SK-N-SH (cell line): ENCODE data around the gene ADTRP. TPM values are rescaled to one million over a fixed set of nuclear protein-coding genes. Genes with fewer than 3 reads are reported as not detected.

ENCODE experiments used
- CTCF ChIA-PET: fragments of 300-600, 350-600 bp; formaldehyde crosslinking; extraction: SDS; loops from one replicate; lab custom pipeline; 2021; lab: Yijun Ruan, JAX
- POLR2A ChIA-PET: fragments of 350-600 bp; sonication (Branson Sonifier 250); formaldehyde crosslinking; extraction: SDS; loops from one replicate; lab custom pipeline; 2020; ENCODE audit warnings: antibody characterized with exemption, inconsistent platforms; lab: Yijun Ruan, JAX
- DNase-seq: peaks from one replicate; pipeline ENCODE4 v3.0.0; 2012
- H2AFZ ChIP-seq: fragments of 200-600 bp; sonication (generic); 2 replicates; pipeline ENCODE4 v1.8.1; 2016; ENCODE audit warnings: antibody characterized with exemption, mild to moderate bottlenecking, low read depth
- H3F3A ChIP-seq: fragments of 200-600 bp; sonication (generic); replicated peaks from 2 replicates; pipeline ENCODE3; 2016; ENCODE audit warnings: antibody characterized with exemption, mild to moderate bottlenecking; ENCODE audit not compliant: insufficient read depth
- H3K27ac ChIP-seq, 2 experiments: fragments of 200-500 bp in 1 of 2; fragments of 200-600 bp in 1 of 2; sonication (Bioruptor generic) in 1 of 2; sonication (generic), shearing (Covaris generic) in 1 of 2; 2 replicates each; pipeline versions ENCODE4 v1.5.1 to v1.6.1; 2014 to 2016; ENCODE audit warnings: low read depth in 2 of 2, inconsistent platforms in 1 of 2, low read length in 1 of 2, mild to moderate bottlenecking in 1 of 2, mixed read lengths in 1 of 2
- H3K27me3 ChIP-seq: fragments of 200-600 bp; sonication (generic), shearing (Covaris generic); 2 replicates; pipeline ENCODE4 v1.6.1; 2016; ENCODE audit warnings: mixed run types; ENCODE audit not compliant: insufficient read depth
- H3K36me3 ChIP-seq, 2 experiments: fragments of 200-500 bp in 1 of 2; fragments of 200-600 bp in 1 of 2; sonication (Bioruptor generic) in 1 of 2; sonication (generic) in 1 of 2; replicated peaks in 1 of 2; 2 replicates each; pipeline versions ENCODE3 to v1.5.1; 2014 to 2016; ENCODE audit warnings: low read length in 1 of 2, mild to moderate bottlenecking in 1 of 2; ENCODE audit not compliant: insufficient read depth in 2 of 2, control insufficient read depth in 1 of 2
- H3K4me1 ChIP-seq, 2 experiments: fragments of 200-500 bp in 1 of 2; fragments of 200-600 bp in 1 of 2; sonication (Bioruptor generic) in 1 of 2; sonication (generic), shearing (Covaris generic) in 1 of 2; 2 replicates each; pipeline versions ENCODE4 v1.5.1 to v1.6.1; 2014 to 2016; ENCODE audit warnings: low read depth in 1 of 2, low read length in 1 of 2, mixed run types in 1 of 2; ENCODE audit not compliant: insufficient read depth in 2 of 2, control insufficient read depth in 1 of 2
- H3K4me2 ChIP-seq: fragments of 200-600 bp; sonication (generic), shearing (Covaris generic); 2 replicates; pipeline ENCODE4 v1.6.1; 2017; ENCODE audit warnings: mixed run types
- H3K4me3 ChIP-seq, 2 experiments: fragments of 200-500 bp in 1 of 2; fragments of 200-600 bp in 1 of 2; sonication (Bioruptor generic) in 1 of 2; sonication (generic), shearing (Covaris generic) in 1 of 2; 2 replicates each; pipeline versions ENCODE4 v1.5.1 to v1.8.1; 2014 to 2016; ENCODE audit warnings: low read depth in 2 of 2, inconsistent platforms in 1 of 2, low read length in 1 of 2, mild to moderate bottlenecking in 1 of 2, mixed read lengths in 1 of 2, moderate library complexity in 1 of 2
- H3K79me2 ChIP-seq: fragments of 200-600 bp; sonication (generic); 2 replicates; pipeline ENCODE4 v1.8.1; 2017; ENCODE audit warnings: mild to moderate bottlenecking; ENCODE audit not compliant: insufficient read depth
- H3K9ac ChIP-seq: fragments of 200-600 bp; sonication (generic); 2 replicates; pipeline ENCODE4 v1.6.1; 2017; ENCODE audit warnings: mixed run types
- H3K9me2 ChIP-seq: fragments of 200-600 bp; sonication (generic); 2 replicates; pipeline ENCODE4 v1.6.1; 2017; ENCODE audit warnings: mixed run types
- H3K9me3 ChIP-seq: fragments of 200-600 bp; sonication (generic); 2 replicates; pipeline ENCODE4 v1.6.1; 2017; ENCODE audit warnings: mixed run types, mild to moderate bottlenecking, moderate library complexity
- H4K20me1 ChIP-seq: fragments of 200-600 bp; sonication (generic); 2 replicates; pipeline ENCODE4 v1.6.1; 2017; ENCODE audit warnings: mild to moderate bottlenecking, mixed run types; ENCODE audit not compliant: insufficient read depth
- ELF1 ChIP-seq: IDR thresholded peaks from 2 replicates; pipeline ENCODE4 v1.4.0; 2012
- EP300 ChIP-seq, 2 experiments: IDR thresholded peaks; 2 replicates each; pipeline versions ENCODE4 v1.4.0 to v1.6.1; 2012; ENCODE audit warnings: borderline replicate concordance in 1 of 2, low read depth in 1 of 2, low read length in 1 of 2
- GABPA ChIP-seq: IDR thresholded peaks from 2 replicates; pipeline ENCODE4 v1.4.0; 2012; ENCODE audit warnings: low read depth, mild to moderate bottlenecking
- JUND ChIP-seq: IDR thresholded peaks from 2 replicates; pipeline ENCODE4 v1.4.0; 2012
- RAD21 ChIP-seq: IDR thresholded peaks from 2 replicates; pipeline ENCODE4 v1.6.1; 2012; ENCODE audit warnings: mild to moderate bottlenecking, low read length
- TCF12 ChIP-seq: IDR thresholded peaks from 2 replicates; pipeline ENCODE4 v1.4.0; 2012
- WGBS: methylation state at CpG from one replicate; pipeline ENCODE4 v1.1.6; 2017; ENCODE audit warnings: low lambda C conversion rate; 5-methylcytosine and 5-hydroxymethylcytosine counted together
- polyA plus RNA-seq, 3 experiments: library from polyadenylated mRNA; depleted of rRNA; stranded (reverse); fragments of >200 nt; gene quantifications; 2 replicates each; pipeline ENCODE4 v1.2.3, GENCODE V29; 2012
- TF ChIP-seq, protein P1 (sequence below): IDR thresholded peaks from 2 replicates; pipeline ENCODE4 v1.4.0; 2012; ENCODE audit warnings: low read depth
- TF ChIP-seq, protein P2 (sequence below): IDR thresholded peaks from 2 replicates; pipeline ENCODE4 v1.4.0; 2012; ENCODE audit warnings: low read depth, borderline replicate concordance

Gene ADTRP
- polyA plus RNA-seq, 1 of the 3 experiments (the other 2 are of a cell fraction) = 0.84 TPM

DNA sequence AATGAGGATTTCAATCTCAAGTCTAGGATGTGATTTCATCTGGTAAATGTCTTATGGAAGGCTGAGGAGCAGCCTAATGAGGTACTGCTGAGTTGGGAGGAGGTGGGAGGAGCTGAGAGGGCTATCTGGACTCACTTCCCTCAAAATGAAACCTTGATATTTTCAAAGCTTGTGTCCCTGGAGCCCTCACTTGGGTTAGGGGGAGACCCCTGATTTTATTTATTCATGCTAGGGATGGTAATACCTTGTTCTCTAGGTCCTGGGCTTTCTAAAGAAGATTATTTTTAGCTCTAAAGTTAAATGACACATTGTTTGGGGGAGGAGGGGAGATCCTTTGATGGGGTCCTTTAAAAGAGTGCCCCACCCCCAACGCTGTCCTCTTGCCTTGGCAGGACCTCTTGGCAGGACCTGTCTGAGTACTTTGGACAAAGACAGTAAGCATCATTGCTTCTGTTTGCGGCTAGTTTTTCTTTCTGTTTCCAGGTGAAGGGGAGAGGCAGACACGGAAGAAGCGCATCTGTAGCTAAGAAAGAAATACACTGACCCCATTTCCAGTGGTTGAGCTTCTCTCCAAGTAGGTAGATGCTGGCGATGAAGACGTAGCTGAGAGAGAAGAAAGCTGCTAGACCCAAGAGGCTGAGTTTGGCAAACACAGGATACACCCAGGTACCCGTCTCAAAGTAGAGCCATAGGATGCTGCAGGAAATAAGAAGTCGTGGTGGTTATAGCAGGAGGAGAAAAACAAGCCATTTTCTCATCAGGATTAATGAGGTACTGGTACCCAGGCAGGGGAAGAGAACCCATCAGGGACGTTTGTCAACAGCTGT, 55.6 kb downstream of the ADTRP start:
- no peak overlapping the region for H3K9ac ChIP-seq
- no peaks in the 10 kb centered on the region for H3K9me2 ChIP-seq
- ChIA-PET CTCF (interaction anchor here (0.8 to 1.2 kb wide), 2 partner anchors 14 to 147 kb away, joined by 3 to 4 read pairs; no protein-coding TSS in a partner anchor), POLR2A (no interaction called here)
- H3K27ac ChIP-seq = no peak overlapping the region
- whole genome bisulfite sequencing = 78% methylated on average over 9 of the region's 9 CpGs
- H3K9me3 ChIP-seq = no peaks in the 10 kb centered on the region
- no peaks in the 10 kb centered on the region for H3K27me3 ChIP-seq
- H3F3A ChIP-seq = no peaks in the 10 kb centered on the region
- H4K20me1 ChIP-seq = no peaks in the 10 kb centered on the region
- DNase-seq = no peak
- no peak overlapping the region for H3K4me2 ChIP-seq
- H3K79me2 ChIP-seq = no peaks in the 10 kb centered on the region
- H3K36me3 ChIP-seq = no peaks in the 10 kb centered on the region
- no peak for TF ChIP-seq EP300 (IDR thresholded peaks at IDR 0.05; ENCODE audit: borderline replicate concordance in 1 of 2, low read depth in 1 of 2, low read length in 1 of 2)
- TF ChIP-seq, protein P1, sequence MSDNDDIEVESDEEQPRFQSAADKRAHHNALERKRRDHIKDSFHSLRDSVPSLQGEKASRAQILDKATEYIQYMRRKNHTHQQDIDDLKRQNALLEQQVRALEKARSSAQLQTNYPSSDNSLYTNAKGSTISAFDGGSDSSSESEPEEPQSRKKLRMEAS = no peak
- H2AFZ ChIP-seq = no peak overlapping the region
- H3K4me3 ChIP-seq = no peak overlapping the region
- H3K4me1 ChIP-seq = no peaks in the 10 kb centered on the region

DNA sequence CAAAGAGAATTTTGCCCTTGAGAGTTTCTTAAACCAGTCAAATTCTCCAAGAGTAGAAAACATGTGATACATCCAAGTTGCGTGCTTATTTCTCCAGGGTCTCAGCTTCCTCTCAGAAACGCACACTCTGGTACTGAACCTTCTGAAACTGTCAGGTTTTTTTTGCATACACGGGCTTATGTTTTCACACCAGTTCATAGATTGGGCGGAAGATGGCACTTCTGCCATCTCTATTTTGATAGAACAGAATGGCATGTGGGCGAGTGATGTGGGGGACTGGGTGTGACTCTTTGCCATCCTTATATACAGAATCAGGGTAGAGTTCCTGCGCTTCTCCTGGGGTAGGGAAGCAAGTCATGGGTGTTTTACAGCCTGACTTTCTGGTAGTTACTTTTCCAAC, 56.4 kb downstream of the ADTRP start:
- Histone ChIP-seq H3K36me3 (no peaks in the 10 kb centered on the region), H3K4me1 (no peaks in the 10 kb centered on the region), H3K27me3 (no peaks in the 10 kb centered on the region), H3K79me2 (no peaks in the 10 kb centered on the region), H3K4me2 (no peak overlapping the region), H3F3A (no peaks in the 10 kb centered on the region), H2AFZ (no peak overlapping the region), H3K27ac (no peak overlapping the region), H3K9ac (no peak overlapping the region), H3K4me3 (no peak overlapping the region), H4K20me1 (no peaks in the 10 kb centered on the region), H3K9me2 (no peaks in the 10 kb centered on the region), H3K9me3 (no peaks in the 10 kb centered on the region)
- ChIA-PET CTCF (no interaction called here), POLR2A (no interaction called here)
- WGBS = 87% methylated on average over 6 of the region's 6 CpGs
- no peak for DNase-seq
- TF ChIP-seq GABPA (no peak), EP300 (IDR thresholded peaks at IDR 0.05; ENCODE audit: borderline replicate concordance in 1 of 2, low read depth in 1 of 2, low read length in 1 of 2) (no peak), RAD21 (no peak), TCF12 (no peak)
- TF ChIP-seq, protein P1 = no peak

DNA sequence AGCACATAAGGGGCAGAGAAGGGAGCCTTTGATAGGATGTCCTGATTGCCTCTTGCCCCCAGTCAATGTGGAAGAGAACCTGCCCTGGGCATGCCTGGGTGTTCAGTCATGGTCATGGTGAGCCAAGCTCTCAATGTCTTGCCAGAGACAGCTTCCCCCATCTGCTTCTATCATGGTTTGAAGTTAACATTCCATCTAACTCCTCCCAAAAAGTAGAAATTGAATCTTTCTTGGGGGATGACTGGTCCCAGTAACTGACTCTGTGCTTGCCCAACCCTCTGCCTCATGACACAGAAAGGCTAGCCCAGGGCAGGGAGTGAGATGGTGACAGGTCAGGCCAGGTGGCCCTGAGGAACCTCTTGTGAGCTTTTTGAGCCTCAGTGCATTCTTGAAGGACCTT, 60.1 kb downstream of the ADTRP start:
- Histone ChIP-seq H3K27ac (no peak overlapping the region), H3K79me2 (no peaks in the 10 kb centered on the region), H3K4me1 (no peaks in the 10 kb centered on the region; a peak in 1 of 4 replicates), H3K36me3 (no peaks in the 10 kb centered on the region), H3K9me2 (no peaks in the 10 kb centered on the region), H3K4me3 (no peak overlapping the region), H3K9ac (no peak overlapping the region), H4K20me1 (no peaks in the 10 kb centered on the region), H2AFZ (no peak overlapping the region), H3K9me3 (no peaks in the 10 kb centered on the region), H3K27me3 (no peaks in the 10 kb centered on the region), H3F3A (no peaks in the 10 kb centered on the region), H3K4me2 (no peak overlapping the region)
- CTCF ChIA-PET = interaction anchor here (1.3 kb wide), 1 partner anchor 19 kb away, joined by 3 read pairs; no protein-coding TSS in a partner anchor
- POLR2A ChIA-PET = no interaction called here
- no peak for DNase-seq
- TF ChIP-seq, protein P2, sequence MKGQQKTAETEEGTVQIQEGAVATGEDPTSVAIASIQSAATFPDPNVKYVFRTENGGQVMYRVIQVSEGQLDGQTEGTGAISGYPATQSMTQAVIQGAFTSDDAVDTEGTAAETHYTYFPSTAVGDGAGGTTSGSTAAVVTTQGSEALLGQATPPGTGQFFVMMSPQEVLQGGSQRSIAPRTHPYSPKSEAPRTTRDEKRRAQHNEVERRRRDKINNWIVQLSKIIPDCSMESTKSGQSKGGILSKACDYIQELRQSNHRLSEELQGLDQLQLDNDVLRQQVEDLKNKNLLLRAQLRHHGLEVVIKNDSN = no peak
- TF ChIP-seq ELF1 = no peak
- no peak for TF ChIP-seq JUND
